ENCODE measurements around the gene MED4.

The MED4 gene

DNA sequence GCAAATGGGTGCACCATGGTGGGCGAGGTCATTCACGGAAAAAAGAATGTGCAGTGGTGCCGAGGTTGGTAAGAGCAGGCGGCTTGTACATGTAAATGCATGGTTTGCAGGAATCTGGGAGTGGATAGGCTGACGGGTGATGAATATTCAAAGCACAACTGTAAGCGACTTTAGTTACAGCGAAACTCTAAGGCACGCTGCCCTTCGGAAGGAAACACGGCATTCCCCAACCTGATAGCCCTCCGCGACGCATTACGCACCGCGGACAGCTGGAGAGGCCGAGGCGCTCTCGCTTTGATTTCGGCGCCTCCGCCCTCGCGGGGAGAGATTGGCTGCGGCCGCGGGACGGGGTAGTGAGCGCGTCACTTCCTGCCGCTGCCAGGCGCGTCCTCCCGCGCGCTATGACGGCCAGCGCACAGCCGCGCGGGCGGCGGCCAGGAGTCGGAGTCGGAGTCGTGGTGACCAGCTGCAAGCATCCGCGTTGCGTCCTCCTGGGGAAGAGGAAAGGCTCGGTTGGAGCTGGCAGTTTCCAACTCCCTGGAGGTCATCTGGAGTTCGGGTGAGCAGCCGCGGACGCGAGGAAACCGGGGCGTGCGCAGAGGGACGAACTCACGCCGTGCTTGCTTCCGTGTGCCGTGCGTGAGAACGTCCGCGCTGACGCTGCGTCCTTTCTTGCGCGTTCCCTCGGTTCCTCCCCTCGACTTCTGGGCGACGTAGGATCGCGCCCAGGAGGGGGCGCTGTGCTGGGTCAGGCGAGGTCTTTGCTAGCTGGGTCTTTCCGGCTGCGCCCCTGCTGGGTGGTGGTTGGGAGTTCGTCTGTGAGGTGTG is 57.3 kb downstream of the MED4 start, which contains the start of gene NUDT15:
Gene NUDT15, plus strand, starts transcription at position 381 of the 828 bp plus-strand sequence. Its CDS starts 21 bp downstream, at position 402.
- peak; percentile 89 for DNase-seq (ENCODE audit: low read depth)

DNA sequence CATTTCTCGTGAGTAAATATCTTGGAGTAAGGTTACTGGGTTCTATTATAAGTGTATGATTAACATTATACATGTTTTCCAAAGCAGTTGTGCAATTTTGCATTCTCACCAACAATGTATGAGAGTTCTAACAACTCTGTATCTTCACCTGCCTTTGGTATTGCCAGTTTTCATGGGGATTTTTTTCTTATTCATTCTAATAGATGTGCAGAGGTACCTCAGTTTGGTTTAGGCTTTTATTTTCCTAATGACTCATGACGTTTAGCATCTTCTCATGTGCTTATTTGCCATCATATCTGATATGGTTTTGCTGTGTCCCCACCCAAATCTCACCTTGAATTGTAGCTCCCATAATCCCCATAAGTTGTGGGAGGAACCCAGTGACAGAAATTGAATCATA is 65.0 kb downstream of the MED4 start:
- DNase-seq (ENCODE audit: low read depth), result no peak

DNA sequence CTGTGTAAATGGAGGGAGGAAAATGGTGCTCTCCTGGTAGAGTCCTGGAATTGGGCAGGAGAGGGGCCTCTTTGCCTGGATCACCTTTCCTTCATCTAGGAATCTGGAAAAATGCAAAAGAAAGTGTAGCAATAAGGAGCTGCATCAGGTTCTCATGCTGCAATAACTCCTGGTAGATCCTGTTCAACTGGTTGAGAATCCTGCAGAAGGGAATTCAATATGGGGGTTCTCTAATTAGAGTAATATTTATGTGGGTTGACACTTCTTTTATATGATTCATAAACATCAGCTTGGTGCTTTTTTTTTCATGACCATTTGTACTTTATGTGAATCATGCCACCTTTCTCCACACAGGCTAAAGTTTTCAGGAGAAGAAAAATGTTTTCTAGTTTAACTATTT is 66.8 kb downstream of the MED4 start:
- no peak for DNase-seq (ENCODE audit: low read depth)

All from stimulated activated CD8-positive, alpha-beta memory T cell treated with anti-CD3 and anti-CD28 coated beads, Interleukin-12 subunit alpha, Interleukin-12 subunit beta, amount 100 ng/mL, for 4 hours (primary cell).